ENCODE results near the gene SLC1A5.
A peak's percentile ranks its signal among the peaks of the same experiment; 100 is the strongest.

SLC1A5 gene

DNA sequence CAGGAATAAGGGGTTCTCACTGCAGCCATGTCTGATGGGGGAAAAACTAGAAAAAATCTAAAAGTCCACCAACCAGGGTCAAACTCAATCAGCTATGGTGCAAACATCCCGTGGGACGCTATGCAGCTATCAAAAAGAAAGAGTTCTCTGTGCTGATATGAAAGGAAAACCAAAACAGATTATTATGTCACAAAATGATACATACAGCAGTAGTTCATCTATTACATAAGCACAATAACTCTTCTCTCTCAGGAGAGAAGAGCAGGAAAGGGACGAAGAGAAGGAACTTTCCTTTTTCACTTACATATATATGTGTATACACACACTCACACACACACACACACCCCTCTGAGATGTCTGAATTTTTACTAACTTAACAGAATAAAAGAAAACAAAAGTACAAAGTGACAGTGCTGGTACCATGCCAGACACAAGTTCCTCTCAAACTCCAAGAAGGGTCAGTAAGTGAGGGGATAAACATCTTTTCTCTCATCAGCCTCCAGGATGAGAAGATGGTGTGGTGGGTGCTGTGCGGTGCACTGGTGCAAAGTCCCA lies 45.4 kb downstream of the SLC1A5 start:
- no peak for DNase-seq (ENCODE audit: low spot score)

DNA sequence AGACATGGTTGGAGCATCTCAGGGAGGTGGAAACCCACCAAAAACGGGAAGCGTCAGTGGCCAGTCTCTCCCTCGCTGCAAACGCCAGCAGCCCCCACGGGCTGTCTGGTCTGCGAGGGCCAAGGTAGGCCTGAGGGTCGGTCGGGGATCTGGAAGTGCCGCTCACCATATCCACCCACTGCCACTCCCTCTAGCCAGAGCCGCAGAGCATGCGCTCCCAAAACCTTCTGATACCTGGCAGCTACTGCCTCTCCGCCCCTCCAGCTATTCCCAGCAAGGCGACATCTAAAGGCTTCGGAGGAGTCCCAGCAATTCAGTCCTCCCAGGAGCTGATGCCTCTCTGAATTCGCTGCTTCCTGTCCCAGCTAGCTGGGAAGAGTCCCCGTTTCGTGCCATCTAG lies 46.9 kb downstream of the SLC1A5 start:
- no peak for DNase-seq (ENCODE audit: low spot score)

DNA sequence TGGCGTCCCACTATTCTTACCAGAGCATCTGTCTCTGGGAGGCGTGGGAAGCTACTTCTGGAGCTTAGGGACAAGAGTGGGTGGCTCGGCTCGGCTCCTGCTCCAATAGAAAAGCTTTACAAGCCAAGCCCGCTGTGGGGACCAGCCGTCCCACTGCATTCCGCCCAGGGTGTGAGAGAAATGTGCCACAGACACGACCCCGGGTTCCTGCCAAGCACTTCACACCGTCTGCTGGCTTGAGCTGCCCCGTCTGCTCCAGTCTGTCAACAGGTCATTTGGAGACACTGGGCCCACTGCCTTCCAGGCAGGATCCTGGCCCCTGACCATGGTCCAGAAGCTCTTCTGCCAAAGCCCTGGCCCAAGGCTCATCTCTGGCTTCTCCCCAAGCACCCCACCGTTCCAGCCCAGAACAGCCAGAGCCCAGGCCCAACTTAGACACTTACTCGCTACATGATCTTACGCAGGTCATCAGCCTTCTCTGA lies 49.1 kb downstream of the SLC1A5 start:
- no peak for DNase-seq (ENCODE audit: low spot score)

DNA sequence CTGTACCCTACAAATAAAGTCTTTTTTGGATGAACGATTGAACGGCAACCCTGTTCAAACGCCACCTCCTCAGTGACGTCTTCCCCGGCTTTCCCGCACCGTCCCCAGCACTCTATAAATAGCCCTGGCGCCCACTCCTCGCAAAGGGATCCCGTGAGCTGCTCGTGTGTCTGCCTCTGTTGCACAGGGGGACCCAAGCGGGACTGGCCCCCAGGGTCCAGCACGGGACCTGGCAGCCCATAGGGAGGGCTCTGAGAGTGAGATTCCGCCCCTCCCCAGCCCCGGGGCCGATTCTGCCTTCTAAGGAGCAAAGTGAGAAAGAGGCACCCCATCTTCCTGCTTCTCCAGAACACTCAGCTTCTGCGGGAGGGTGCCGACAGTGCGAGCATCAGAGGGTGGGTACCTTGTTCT lies 50.6 kb downstream of the SLC1A5 start:
- no peak for DNase-seq (ENCODE audit: low spot score)

- no peak for DNase-seq (ENCODE audit: low spot score)
These were observed 51.1 kb downstream of the SLC1A5 start for GRCh38 chr19:46737298-46737654.

DNA sequence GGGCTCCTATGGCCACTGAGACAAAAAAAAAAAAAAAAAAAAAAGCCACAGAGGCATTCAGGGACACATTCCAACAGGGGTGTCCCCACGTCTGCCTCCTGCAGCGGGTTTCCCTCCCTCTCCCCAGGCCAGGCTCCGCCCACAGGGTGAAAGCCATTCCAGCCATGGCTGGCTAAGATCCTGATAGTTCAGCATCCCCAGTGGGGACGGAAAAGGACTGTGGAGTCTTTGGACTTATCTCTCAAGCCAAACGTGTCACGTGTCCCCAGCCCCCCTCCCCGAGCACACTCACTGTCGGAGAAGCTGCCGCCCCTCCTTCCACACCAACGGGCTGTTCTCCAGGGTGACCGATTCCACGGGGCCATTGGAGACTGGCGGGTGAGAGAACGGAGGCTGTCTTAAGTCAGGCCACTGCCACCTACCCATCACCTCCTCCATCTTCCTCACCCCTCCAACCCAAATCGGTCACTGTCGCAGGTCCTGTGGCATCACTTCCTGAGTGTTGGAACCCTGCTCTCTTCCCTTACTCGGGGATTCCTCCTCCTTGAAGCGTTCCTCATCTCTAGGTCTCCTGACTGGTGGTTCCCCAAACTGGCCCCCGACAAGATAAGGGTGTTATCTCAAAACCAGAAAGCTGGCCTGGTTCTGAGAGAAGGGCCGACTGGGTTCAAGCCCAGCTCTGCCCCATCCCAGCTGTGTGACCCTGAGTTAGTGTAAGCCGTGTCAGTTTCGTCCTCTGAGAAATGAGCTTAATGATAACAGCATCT lies 51.7 kb downstream of the SLC1A5 start:
- peak; percentile 67 for DNase-seq (ENCODE audit: low spot score)

DNA sequence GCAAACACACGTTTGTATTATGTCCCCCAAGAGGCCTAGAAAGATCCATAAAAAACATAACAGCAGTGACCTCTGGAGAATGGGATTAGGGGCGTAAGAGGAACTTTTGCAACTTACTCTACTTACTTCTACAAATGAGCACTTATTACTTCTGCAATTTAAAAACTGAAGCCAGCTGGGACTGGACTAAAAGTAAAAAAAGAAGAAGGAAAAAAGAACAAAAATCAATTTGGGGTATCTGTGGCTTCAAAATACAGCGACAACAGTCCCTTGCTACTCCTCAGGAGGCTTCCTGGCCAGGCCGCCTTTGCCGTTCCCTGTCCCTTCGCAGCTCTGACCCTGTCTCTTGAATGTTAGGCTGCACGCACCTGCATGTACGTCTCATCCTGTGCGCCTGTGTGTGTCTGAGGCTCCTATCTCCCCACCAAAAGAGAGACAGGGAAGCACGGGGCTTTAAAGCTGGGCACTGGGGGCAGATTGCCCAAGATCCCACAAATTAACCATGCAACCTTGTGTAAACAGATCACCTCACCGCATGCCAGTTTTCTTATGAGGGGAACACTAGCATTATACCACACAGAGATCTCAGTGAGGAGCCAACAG lies 54.6 kb downstream of the SLC1A5 start:
- DNase-seq (ENCODE audit: low spot score) = no peak

- DNase-seq (ENCODE audit: low spot score) = no peak
These were observed 55.3 kb downstream of the SLC1A5 start for GRCh38 chr19:46732966-46733689.

DNA sequence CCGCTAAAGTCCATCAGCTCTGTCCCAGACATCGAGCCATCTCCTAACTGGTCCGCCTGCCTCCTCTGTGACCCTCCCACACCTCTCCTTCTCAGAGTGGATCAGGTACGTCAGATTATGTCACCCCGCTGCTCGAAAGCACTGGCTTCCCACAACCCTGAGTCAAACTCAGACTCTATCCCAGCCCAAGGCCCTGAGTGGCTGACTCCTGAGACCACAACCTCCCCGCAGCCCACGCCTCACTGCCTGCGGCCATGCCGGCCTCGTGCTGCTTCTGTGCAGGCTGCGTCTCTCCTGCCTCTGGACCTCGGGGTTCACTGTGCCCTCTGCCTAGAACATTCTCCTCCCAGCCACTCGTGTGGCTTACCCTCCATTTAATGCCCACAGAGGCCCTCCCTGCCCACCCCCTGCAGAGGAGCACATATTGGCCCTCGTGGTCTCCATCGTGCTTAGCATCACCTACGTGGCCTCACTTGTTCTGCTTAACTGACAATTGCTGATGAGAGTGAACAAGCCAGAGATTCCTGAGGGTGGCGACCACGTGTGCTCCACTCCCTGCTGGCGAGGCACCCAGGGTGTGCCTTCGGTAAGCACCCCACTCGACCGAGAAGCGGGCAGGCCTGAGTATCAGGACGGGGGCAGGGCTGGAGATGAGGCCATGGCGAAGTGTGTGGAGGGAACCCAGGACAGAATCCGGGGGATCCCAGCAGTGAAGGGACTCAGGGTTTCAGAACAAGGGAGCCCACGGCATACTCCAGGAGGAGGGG lies 56.0 kb downstream of the SLC1A5 start:
- DNase-seq (ENCODE audit: low spot score) = no peak

DNA sequence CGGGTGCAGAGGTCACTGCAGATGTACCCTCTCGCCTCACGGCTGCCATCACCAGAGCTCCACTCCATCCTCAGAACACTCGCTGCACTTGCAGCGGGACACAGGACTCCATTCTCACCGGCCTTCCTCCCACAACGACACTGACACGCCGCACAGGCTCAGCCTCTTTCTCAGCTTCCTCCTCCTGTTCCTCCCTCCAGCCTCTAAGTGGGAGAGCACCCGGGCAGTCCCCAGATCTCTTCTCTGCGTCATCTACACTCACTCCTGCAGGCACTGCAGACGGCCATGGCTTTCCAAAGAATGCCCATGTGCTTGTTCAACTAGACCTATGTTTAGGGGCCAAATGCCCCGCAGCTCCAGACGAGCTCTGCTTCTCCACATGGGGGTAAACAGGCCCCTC lies 56.8 kb downstream of the SLC1A5 start:
- no peak for DNase-seq (ENCODE audit: low spot score)

GRCh38 chr19:46731007-46731501 lies 57.3 kb downstream of the SLC1A5 start:
- peak; percentile 90 for DNase-seq (ENCODE audit: low spot score)

DNA sequence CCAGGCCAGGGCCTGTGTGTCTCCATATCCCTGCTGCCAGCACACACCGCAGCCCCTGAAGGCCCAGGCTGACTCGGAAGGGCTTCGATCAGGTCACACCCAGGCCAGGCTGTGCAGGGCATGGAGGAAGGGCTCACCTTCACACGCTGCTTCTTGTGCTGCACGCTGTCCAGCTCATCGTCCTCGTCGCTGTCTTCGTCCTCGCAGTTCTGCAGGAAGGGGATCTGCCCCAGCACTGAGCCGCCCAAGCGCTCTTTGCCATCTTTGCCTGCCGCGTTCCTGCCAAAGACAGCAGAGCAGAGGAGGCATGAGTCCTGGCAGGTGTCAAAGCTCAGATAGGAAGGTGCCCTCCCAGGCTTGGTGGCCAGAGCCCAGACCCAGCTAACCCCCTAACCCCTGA lies 57.8 kb downstream of the SLC1A5 start:
- DNase-seq (ENCODE audit: low spot score) = no peak

- no peak for DNase-seq (ENCODE audit: low spot score)
These were observed 58.2 kb downstream of the SLC1A5 start for GRCh38 chr19:46730187-46730586.

- DNase-seq (ENCODE audit: low spot score) = no peak
These were observed 58.7 kb downstream of the SLC1A5 start for GRCh38 chr19:46729696-46730095.

DNA sequence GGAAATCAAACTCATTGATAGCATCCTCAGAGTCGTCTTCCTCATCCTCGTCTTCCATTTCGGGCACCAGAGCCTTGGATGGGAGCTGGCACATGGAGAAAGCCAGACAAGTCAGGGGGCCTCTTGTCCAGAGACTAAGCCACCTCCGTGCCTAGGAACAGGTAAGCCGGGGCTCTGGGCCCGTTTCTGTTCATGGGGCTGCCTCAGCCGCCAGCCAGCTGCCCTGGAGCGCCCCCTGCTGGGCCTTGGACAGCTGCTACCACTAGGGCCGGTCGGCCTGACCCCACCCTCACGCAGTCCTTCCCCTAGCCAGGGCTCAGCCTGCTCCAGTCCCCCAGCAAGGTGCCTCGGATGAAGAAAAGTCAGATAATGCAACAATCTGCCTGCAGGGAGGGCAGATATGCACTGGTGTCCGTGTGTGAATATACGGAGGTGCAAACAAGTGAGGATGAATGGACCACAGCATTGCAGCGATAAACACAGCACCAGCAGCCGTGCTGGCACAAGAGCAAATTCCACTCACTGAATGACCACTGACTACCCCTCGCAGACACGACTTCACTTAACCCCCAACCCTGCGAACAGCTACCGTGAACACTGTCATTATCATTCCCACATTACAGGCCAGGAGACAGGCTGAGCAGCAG lies 59.6 kb downstream of the SLC1A5 start:
- DNase-seq (ENCODE audit: low spot score) = peak; percentile 86

DNA sequence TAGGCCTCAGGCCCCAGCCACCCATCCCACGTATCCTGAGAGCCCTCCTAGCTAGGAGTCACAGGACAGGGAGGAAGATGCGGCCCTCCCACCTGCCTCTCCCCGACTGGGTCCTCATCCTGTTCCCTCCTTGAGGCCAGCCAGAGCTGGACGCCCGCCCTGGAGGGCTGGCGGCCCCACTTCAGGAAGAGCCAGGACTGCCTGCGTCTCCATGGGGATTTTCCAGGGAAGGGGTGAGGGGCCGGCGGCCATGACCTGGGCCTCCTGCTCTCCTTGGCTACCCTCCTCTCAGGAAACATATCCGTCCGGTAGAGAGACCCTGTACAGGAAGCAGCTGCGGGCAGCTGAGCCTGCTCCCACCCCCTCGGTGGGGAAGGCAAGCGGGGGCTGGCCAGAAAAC lies 60.2 kb downstream of the SLC1A5 start:
- DNase-seq (ENCODE audit: low spot score) = no peak

DNA sequence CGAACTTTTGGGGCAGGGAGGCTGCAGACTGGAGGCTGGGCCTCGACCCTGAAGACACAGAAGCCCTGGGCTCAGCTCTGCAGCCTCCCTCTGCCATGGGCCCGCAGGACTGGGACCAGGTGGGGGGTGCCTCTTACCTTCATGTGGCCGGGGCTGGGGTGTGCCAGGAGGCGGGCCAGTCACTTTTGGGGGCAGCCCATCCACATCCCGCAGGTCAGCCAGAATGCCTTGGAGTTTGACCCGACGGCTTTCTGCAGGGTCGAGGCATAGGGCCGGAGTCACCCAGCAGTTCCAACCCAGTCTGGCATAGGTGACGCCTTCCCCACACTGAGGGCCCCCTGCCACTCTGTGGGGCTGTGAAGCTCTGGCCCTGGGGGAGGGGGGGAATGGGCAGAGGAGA lies 60.6 kb downstream of the SLC1A5 start:
- no peak for DNase-seq (ENCODE audit: low spot score)

- no peak for DNase-seq (ENCODE audit: low spot score)
These were observed 61.4 kb downstream of the SLC1A5 start for GRCh38 chr19:46726971-46727501.

- DNase-seq (ENCODE audit: low spot score) = no peak
These were observed 61.8 kb downstream of the SLC1A5 start for GRCh38 chr19:46726551-46726950.

DNA sequence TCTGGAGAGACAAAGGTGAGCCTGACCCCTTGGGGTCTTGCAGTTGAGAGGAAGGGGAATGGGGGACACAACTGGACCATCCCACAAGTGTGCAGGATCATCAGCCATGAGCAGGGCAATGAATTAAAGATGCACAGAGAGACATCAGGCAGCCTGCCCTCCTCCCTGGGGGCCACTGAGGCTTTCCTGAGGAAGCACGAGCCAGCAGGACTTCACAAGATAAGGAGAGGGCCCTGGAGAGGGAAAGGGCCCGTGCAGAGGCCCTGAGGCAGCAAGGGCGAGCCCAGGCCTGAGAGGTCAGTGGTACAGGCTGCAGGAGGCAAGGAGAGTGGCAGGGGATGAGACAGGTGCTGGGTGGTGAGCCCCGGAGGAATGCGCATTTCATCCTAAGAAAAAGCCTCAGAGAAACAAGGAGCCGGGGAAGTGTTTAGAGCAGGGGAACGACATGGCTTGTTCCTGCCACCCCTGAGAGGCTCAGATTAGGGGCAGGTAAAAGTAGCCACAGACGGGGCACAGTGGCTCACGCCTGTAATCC lies 62.5 kb downstream of the SLC1A5 start:
- no peak for DNase-seq (ENCODE audit: low spot score)

Measured in AG08395 (cell line).